ENCODE measurements around the gene ATG13. TPM values are rescaled to one million over a fixed set of nuclear protein-coding genes. Genes with fewer than 3 reads are reported as not detected.

The ATG13 gene
- total and polyA plus RNA-seq, 4 donors = 36.3 to 49.9 (median 41.2) TPM

GRCh38 chr11:46693597-46694012, 76.3 kb downstream of the ATG13 start:
- Histone ChIP-seq H3K4me1 (ENCODE audit: control insufficient read depth in 4 of 4, insufficient read depth in 4 of 4, low read length in 3 of 4) (peaks cover 6 to 27% (median 20%) of the 10 kb centered on the region in 4 donors), H3K9ac (ENCODE audit: low read depth in 1 of 2, low read length in 2 of 2) (no peak overlapping the region), H3K9me3 (ENCODE audit: control insufficient read depth in 4 of 4, low read length in 3 of 4) (no peaks in the 10 kb centered on the region), H3K36me3 (ENCODE audit: control insufficient read depth in 4 of 4, insufficient read depth in 3 of 4, low read depth in 1 of 4, low read length in 3 of 4) (peaks cover 17 to 52% (median 24%) of the 10 kb centered on the region in 4 donors), H3K27me3 (ENCODE audit: control insufficient read depth in 4 of 4, insufficient read depth in 4 of 4, low read length in 3 of 4) (no peaks in the 10 kb centered on the region), H3K4me3 (ENCODE audit: low read depth in 1 of 3, low read length in 3 of 3) (no peak overlapping the region), H3K27ac (ENCODE audit: low read depth in 1 of 2, low read length in 2 of 2) (no peak overlapping the region)
- DNase-seq (ENCODE audit: low spot score) = no peak
- TF ChIP-seq YY1 (IDR thresholded peaks at IDR 0.05) = no peak
- WGBS = 85% methylated on average over 2 of the region's 2 CpGs

DNA sequence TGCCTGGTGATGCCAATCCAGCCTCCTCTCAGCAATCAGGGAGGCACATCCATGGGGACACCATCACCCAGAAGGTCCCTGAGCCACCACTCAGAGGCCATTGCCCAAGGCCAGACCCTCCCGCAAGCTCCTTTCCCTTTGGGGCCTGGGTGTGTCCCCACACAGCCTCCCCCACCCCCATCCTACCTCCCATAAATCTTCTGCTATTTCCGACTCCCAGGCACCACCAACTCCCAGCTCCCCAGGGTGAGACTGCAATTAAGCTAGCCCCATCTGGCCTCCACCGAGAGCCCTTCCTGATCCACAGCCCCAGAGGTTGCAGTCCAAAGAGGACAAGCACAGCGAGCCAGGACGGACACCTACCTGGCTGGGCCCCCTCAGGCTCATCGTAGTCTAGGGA, 76.7 kb downstream of the ATG13 start:
- no peaks in the 10 kb centered on the region for H3K9me3 ChIP-seq (ENCODE audit: control insufficient read depth in 4 of 4, low read length in 3 of 4)
- DNase-seq (ENCODE audit: low spot score) = no peak
- no peaks in the 10 kb centered on the region for H3K27me3 ChIP-seq (ENCODE audit: control insufficient read depth in 4 of 4, insufficient read depth in 4 of 4, low read length in 3 of 4)
- H3K36me3 ChIP-seq (ENCODE audit: control insufficient read depth in 4 of 4, insufficient read depth in 3 of 4, low read depth in 1 of 4, low read length in 3 of 4) = peaks cover 17 to 51% (median 24%) of the 10 kb centered on the region in 4 donors
- no peak overlapping the region for H3K4me3 ChIP-seq (ENCODE audit: low read depth in 1 of 3, low read length in 3 of 3)
- WGBS = 89% methylated on average over 6 of the region's 6 CpGs
- no peak for TF ChIP-seq SP1 (IDR thresholded peaks at IDR 0.05)
- no peak for TF ChIP-seq EGR1 (IDR thresholded peaks at IDR 0.05; ENCODE audit: low read depth in 2 of 2)
- TF ChIP-seq MAX (IDR thresholded peaks at IDR 0.05) = no peak
- TF ChIP-seq, protein P1, sequence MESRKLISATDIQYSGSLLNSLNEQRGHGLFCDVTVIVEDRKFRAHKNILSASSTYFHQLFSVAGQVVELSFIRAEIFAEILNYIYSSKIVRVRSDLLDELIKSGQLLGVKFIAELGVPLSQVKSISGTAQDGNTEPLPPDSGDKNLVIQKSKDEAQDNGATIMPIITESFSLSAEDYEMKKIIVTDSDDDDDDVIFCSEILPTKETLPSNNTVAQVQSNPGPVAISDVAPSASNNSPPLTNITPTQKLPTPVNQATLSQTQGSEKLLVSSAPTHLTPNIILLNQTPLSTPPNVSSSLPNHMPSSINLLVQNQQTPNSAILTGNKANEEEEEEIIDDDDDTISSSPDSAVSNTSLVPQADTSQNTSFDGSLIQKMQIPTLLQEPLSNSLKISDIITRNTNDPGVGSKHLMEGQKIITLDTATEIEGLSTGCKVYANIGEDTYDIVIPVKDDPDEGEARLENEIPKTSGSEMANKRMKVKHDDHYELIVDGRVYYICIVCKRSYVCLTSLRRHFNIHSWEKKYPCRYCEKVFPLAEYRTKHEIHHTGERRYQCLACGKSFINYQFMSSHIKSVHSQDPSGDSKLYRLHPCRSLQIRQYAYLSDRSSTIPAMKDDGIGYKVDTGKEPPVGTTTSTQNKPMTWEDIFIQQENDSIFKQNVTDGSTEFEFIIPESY (IDR thresholded peaks at IDR 0.05) = no peak
- TF ChIP-seq CTCF (IDR thresholded peaks at IDR 0.05; ENCODE audit: low read depth, low read length, missing input control) = no peak
- no peak for TF ChIP-seq RAD21 (IDR thresholded peaks at IDR 0.05)
- TF ChIP-seq TAF1 (conservative IDR thresholded peaks at IDR 0.05) = no peak
- TF ChIP-seq HNF4G (IDR thresholded peaks at IDR 0.05) = no peak
- TF ChIP-seq JUND (IDR thresholded peaks at IDR 0.05) = no peak
- no peak for TF ChIP-seq REST (IDR thresholded peaks at IDR 0.05)
- TF ChIP-seq, protein P2, sequence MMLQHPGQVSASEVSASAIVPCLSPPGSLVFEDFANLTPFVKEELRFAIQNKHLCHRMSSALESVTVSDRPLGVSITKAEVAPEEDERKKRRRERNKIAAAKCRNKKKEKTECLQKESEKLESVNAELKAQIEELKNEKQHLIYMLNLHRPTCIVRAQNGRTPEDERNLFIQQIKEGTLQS (IDR thresholded peaks at IDR 0.05) = no peak
- TF ChIP-seq FOXA1 (IDR thresholded peaks at IDR 0.05) = no peak
- TF ChIP-seq GABPA (IDR thresholded peaks at IDR 0.05 in 1 of 2, conservative IDR thresholded peaks at IDR 0.05 in 1 of 2) = no peak
- no peak for TF ChIP-seq RXRA (IDR thresholded peaks at IDR 0.05)
- H3K9ac ChIP-seq (ENCODE audit: low read depth in 1 of 2, low read length in 2 of 2) = no peak overlapping the region
- H3K4me1 ChIP-seq (ENCODE audit: control insufficient read depth in 4 of 4, insufficient read depth in 4 of 4, low read length in 3 of 4) = peaks cover 8 to 32% (median 24%) of the 10 kb centered on the region in 4 donors
- H3K27ac ChIP-seq (ENCODE audit: low read depth in 1 of 2, low read length in 2 of 2) = no peak overlapping the region

All from liver (tissue), 9 donors.